Panc1 (cell line): ENCODE results near the gene NCKAP1.

Source experiments
- CTCF ChIP-seq: fragments of 450-650 bp; IDR thresholded peaks from 2 replicates; pipeline ENCODE4 v1.5.1; 2017; ENCODE audit warnings: mild to moderate bottlenecking
- POLR2AphosphoS5 ChIP-seq: IDR thresholded peaks from 2 replicates; pipeline ENCODE4 v1.6.1; 2012; ENCODE audit warnings: mild to moderate bottlenecking, low read depth, low read length, moderate library complexity
- REST ChIP-seq, 2 experiments: IDR thresholded peaks; 2 replicates each; pipeline ENCODE4 v1.6.1; 2011 to 2012; ENCODE audit warnings: low read depth in 2 of 2, control low read depth in 1 of 2, low read length in 1 of 2, mild to moderate bottlenecking in 1 of 2, moderate library complexity in 1 of 2; ENCODE audit not compliant: insufficient read depth in 1 of 2
- SIN3A ChIP-seq: IDR thresholded peaks from 2 replicates; pipeline ENCODE4 v1.6.1; 2012; ENCODE audit warnings: low read depth, mild to moderate bottlenecking, low read length, moderate library complexity, borderline replicate concordance; ENCODE audit not compliant: insufficient read depth

DNA sequence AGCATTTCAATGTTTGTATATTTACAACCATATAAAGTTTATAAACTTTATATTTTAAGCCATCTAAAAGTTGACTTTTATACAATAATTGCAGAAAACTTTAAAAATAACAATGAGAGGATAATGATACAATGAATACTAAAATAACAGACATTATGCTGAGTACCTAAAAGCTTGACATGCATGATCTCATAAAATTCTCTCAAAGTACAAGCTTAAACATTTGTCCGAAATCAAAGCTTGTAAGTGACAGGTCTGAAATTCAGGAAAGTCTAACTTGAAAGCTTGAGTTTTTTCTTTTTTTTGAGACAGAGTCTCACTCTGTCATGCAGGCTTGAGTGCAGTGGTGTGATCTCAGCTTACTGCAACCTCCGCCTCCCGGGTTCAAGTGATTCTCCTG lies 87.7 kb downstream of the NCKAP1 start:
- TF ChIP-seq CTCF, result no peak
- TF ChIP-seq POLR2AphosphoS5, result no peak
- no peak for TF ChIP-seq REST (IDR thresholded peaks at IDR 0.05; ENCODE audit: insufficient read depth in 1 of 2, low read depth in 2 of 2, low read length in 1 of 2)
- no peak for TF ChIP-seq SIN3A
